Stimulated activated CD8-positive, alpha-beta memory T cell treated with anti-CD3 and anti-CD28 coated beads, Interleukin-15, amount 100 ng/mL, for 48 hours (primary cell): ENCODE measurements around the gene TNFRSF18.

Experiments
- DNase-seq, 2 donors: peaks; one replicate each; pipeline ENCODE4 v3.0.0-alpha.2; 2020; ENCODE audit warnings: low read depth in 2 of 2

The TNFRSF18 gene

DNA sequence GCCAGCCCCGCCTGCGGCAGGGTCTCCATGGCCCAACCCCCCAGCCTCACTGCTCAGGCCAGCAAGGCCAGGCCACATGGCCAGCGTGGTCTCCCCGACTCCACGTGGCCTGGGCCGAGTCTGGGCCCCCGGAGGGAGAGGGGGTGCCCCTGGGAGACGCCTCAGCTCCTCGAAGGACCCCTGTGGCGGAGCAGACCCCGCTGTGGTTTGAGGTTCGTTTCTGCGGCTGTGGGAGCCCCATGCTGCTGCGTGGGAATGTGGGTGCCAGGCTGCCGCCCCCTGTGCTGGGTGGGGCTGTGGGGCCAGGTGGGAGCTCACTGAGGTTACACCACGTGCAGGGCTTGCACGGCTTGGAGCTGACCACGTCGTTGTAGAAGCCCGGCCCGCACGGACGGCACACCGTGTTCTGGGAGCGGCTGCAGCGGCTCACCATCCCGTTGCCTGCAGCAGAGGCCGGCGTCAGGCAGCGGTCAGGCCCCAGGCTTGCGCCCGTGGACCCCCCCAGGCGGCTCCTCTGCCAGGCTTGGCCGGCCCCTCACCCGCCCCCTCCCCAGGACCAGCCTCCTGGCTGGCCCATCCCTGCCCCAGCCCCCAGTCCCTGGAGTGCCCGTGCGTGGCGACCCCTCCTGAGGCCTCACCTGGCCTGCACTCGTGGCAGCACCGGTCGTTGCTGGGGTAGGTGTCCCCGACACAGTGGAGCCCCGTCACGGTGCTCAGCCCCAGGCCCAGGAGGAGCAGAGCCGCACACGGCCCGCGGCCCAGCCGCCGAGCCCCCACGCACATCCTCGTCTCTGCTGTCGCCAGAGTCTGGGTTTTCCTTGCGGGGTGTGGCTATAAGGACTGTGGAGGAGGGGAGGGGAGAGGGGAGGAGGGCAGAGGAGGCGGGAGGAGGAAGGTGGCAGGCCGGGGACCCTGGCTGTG is 7.2 kb upstream of the TNFRSF18 start, which contains the start of gene TNFRSF4:
Gene TNFRSF4 (minus strand): TSS at position 809 of the 921 bp plus-strand sequence. CDS start 26 bp downstream, at position 783.
- peak in 1 of 2 donors; percentile 46 for DNase-seq

DNA sequence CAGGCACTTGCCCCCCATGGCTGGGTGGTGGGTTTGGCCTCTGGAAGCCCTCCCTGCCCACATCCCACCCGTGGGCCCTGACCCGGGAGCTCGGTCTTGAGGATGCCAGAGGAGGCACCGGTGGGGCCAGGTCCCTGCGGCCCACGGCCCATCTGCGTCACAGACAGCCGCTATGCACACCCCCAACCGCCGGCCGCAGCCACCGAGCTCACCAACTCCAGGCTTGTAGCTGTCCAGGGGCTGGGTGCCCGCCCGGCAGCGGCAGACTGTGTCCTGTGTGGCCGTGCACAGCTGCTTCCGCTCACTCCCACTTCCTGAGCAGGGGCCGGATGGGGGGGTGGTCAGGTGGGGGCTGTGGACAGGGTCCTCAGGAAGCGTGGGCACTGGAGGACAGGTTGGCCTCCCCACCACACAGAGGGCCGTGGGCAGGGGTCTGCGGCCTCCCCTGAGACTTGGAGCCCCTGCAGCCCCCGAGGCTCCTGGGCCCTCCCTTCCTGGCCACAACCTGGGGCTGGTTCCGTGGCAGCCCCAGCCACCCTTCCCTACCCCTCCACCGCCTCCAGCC is 6.5 kb upstream of the TNFRSF18 start:
- DNase-seq: peak; percentile 34 to 58

DNA sequence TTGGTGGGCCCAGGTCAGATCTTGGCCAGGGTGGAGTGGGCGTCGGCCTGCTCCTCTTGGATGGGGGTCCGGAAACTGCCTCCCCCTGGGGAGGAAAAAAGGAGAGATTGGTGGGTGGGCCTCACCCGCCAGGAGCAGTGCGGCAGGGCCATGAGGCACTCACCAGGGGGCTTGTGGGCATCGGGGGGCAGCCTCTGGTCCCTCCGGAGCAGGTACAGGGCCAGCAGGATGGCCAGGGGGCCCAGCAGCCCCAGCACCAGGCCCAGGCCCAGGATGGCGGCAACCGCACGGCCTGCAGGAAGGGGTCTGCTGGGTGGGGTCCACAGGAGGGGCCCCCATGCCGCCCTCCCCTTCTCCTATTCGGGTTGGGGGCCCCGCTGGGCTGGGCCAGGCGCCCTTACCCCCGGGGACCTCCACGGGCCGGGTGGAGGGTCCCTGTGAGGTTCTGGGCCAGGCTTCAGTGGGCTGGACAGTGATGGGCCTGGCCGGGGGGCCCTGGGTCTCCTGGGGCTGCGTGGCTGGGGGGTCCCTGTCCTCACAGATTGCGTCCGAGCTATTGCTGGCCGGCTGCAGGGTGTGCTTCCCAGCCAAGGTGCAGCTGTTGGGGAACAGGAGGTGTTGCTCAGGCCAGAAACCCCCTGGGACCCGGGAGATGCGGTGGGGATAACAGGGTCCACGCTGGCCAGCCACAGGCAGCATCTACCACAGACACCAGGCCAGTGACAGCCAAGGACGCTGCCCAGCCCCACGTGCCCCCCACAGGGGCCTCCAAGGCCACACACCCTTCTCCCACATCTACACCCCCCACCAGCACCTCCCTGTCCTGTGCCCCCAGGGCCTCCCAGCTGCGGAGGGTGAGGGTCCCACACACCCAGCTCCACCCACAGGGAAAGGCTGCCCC is 5.4 kb upstream of the TNFRSF18 start:
- DNase-seq: no peak

DNA sequence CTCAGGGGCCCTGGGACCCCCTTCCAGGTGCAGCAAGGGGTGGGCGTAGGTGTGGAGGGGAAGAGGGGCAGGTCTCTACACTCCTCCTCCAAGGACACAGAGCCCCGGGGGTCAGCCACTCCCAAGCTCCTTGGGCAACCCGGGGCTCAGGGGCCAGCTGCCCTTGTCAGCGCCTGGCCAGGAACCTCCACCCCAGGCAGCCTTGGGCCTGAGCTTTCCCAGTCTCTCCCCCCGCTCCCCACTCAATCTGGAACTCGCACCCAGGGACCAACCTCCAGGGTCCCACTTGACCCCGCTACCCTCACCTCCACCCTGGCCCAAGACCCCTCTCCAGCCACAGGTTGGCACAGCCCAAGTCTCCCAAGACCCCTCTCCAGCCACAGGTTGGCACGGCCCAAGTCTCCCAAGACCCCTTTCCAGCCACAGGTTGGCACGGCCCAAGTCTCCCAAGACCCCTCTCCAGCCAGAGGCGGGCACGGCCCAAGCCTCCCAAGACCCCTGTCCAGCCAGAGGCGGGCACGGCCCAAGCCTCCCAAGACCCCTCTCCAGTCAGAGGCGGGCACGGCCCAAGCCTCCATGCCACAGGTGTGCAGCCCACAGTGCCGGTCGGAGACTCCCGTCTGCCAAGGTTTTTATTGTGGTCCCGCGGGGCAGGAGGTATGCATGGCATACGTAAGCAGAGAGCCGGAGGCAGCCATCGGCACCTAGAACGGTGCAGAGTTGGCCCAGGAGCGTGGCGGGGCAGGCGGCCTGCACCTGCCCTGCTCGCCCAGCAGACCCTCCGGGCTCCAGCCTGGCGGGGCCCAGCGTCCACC is 4.5 kb upstream of the TNFRSF18 start:
- DNase-seq: no peak

DNA sequence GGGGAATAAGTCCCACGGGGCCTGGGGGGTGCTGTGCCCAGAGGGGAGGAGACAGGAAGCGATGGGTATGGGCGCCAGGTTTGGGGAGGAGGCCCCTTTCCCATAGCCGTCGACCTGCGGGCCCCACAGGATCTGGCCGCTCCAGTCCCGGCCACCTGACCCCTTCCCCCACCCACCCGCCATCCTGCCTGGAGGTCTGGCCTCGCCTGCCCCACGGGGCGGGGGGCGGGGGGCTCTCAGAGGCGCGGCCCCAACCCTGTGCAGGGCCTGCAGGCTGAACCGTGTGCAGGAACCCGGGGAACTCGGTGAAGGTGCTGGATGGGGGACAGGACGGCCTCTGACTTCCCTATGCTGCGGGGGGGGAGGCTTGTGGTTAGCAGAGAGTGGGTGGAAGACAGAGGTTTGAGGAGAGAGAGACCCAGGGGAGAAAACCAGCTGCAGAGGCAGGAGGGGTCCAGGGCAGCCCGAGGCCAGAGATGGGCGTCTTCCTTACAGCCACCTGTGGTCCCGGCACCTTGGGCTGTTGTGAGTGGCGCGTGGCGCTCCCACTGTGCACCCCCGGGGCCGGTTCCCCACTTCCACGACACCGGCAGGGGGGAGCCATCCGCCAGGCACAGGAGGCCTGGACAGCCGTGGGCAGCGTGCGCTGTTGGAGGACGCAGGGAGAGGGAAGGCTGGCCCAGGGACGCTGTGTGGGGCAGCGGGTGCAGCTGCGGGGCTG is 2.5 kb upstream of the TNFRSF18 start:
- peak; percentile 36 to 49 for DNase-seq

DNA sequence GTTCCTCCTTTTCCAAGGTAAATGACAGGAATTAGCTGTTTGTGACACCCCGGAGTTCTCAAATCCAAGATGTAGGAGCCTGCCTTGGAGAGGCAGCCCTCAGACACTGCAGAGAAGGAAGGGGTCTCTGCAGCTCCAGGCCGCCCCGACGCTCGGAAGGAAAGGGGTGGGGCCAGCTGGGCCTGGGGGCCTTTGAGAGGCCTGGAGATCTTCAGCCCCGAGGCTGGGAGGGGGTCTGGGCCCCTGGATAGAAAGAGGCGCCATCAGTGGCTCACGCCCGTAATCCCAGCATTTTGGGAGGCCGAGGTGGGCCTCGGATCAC is 1.1 kb upstream of the TNFRSF18 start:
- DNase-seq: no peak

DNA sequence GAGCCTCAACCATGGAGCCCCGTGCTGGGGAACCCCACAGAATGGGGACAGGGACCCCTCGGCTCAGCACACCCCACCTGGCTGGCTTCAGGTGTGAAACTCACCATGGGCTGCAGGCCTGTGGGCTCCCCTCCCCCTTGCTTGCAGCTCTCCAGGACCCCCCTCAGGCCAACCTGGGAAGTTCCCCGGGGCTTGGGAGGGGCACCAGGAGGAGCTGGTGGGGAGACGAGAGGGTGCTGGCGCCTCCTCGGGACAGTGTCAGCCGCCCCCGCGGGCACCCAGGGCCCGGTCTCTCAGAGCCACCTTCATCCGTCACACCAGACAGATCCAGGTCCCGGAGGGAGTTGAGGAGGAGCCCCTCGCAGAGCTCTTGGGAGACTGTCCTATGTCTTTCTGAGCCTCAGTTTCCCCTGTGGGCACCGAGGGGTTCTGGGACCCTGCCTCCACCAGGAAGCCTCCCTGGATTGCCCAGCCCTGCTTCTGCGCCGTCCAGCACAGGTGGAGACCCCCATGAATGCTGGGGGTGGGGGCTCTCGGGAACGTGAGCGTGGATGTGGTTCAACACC is 657 bp upstream of the TNFRSF18 start:
- DNase-seq: no peak

DNA sequence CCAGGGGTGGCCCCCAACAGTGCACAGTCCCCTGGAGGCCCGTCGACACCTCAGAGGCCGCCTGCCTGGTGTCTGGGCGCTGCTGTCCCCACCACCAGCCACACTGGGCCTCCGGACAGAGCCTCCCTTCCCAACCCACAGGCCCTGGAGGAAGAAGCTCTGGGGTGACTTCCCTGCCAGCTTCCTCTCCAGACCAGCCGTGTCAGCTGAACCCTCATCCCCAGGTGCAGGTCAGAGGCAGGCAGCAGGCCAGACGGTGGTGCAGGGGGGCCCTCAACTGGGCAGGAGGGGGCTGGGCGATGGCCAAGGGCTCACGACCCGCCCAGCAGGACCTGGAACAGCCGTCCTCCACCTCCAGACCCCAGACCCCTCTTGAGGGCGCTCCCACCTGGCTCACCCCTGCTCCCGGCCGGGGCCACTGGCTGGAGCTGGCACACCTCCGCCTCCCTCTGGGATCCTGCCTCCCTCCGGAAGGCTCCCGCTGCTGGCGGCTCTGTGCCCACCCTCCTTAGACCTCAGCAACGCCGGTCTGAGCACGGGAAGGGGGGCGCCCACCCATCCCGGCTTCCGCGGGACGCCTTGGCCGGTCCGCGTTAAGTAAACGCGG is 520 bp downstream of the TNFRSF18 start:
- DNase-seq: no peak

DNA sequence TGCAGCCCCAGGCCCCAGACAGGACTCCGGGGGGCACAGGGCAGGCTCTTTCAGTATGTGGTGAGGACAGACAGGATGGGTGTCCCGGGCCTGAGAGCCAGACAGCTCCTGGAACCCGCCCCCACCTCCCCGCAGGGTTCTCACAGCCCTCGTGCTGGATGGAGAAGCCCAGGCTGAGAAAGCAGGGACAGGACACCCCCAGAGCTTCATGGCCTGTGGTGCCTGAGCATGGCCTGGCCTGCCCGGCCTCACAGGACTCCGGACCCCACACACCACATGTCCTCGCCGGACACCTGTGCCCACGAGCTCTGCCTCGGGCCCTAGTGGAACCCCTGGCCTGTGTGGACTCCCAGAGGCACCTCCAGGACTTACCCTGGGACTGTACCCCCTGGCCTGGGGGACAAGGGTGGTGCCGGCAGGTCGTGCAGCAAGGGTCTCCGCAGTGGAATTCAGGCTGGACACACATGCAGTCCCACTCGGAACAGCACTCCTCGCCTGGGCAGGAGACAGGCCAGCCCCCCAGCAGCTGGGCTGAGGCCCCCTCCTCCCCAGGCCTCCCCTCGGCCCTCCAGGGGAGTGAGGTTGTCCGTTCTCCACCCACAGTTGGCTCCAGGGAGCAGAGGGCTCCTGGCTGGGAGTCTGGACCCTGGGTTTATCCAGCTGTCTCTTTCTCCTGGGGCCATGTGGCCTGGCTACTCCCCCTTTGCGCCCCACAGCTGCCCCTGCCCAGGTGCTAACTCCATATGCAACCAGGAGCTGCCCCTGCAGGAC is 1.2 kb downstream of the TNFRSF18 start:
- DNase-seq: no peak

DNA sequence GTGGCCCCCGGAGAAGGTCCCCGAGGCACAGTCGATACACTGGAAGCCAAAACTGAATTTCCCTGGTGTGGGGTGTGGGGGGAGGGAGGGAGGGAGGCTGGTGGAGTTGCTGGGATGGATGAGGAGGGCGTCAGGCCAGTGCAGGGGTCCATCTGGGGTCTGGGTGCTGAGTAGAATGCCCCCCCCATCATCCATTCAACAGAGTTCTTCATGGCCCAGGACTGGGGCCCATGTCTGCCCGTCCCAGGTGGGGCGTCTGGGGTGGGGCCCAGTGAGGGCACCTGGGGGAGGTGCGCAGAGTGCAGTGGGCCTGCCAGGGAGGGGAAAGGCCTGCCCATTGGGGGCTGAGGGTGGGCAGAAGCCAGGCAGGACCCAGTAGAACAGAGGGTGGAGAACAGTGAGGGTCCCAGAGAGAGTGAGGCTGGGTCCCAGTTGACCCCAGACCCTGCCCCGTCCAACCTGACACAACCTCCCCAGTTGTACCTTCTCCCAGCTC is 1.9 kb downstream of the TNFRSF18 start:
- DNase-seq: no peak

DNA sequence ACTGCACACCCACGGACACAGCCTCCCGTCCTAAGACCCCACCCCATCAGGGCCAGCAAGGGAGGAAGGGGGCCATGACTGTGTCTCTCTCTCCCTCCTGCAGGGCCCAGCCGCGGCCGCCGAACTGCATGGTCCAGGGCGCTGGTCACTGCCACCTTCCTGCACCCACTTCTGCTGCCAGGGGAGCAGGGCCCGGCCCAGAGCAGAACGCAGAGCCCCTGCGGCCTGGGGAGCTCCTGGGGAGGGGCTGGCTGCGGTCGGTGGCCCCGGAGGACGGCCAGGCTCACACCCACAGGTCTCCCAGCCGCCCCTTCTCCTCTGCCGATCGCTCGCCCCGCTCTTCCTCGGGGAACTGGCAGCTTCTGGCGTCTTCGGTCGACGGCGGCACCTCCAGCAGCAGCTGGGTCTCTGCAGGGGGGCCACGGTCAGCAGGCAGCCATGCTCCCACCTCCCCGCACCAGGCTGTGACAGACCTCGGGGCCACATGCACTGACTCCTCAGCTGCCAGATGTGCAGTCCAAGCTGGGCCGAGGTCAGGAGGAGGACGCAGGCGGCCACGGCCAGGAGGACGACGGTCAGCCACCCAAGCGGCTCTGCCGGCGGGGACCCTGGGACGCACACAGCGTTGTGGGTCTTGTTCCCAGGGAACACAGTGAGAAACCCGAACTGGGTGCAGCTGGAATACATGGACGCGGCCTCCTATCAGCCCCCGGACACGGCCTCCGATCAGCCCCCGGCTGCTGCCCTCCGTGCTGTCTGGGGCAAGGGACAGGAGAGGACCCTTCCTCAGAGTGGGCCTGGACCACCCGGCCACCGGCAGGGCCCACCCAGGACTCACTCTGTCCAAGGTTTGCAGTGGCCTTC is 2.6 kb downstream of the TNFRSF18 start:
- no peak for DNase-seq

DNA sequence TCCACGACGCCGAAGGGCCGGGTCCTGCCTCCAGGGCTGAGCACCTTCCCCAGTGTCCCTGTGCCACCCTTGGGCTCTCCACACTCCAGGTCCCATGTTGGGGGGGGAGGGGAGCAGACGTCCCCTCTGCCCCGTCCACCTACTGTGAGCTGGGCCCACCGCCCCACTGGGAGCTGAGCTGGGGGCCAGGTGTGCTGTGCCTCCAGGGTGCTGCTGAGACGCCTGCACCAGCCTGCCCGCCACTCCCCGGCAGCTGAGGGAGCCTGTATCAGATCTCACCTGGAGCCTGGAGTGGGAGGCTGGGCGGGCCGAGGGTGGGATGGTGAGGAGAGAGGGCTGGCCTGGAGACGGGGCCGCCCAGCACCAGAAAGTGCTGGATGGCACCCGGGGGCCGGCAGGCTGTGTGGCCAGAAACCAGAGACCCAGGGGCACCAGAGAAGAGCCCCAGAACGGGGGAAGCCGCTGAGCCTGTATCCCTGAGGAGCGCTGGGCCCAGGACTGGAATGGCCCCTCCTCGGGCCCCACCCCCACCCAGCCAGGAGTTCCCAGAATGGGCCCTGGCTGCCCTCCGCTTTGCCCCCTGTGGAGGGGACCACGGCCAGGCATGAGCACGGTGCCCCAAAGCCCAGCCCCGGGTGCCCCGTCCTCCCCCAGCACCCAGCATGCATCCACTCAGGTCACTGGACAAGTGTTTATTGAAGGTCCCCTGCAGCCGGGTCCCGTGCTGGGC is 3.4 kb downstream of the TNFRSF18 start:
- no peak for DNase-seq

DNA sequence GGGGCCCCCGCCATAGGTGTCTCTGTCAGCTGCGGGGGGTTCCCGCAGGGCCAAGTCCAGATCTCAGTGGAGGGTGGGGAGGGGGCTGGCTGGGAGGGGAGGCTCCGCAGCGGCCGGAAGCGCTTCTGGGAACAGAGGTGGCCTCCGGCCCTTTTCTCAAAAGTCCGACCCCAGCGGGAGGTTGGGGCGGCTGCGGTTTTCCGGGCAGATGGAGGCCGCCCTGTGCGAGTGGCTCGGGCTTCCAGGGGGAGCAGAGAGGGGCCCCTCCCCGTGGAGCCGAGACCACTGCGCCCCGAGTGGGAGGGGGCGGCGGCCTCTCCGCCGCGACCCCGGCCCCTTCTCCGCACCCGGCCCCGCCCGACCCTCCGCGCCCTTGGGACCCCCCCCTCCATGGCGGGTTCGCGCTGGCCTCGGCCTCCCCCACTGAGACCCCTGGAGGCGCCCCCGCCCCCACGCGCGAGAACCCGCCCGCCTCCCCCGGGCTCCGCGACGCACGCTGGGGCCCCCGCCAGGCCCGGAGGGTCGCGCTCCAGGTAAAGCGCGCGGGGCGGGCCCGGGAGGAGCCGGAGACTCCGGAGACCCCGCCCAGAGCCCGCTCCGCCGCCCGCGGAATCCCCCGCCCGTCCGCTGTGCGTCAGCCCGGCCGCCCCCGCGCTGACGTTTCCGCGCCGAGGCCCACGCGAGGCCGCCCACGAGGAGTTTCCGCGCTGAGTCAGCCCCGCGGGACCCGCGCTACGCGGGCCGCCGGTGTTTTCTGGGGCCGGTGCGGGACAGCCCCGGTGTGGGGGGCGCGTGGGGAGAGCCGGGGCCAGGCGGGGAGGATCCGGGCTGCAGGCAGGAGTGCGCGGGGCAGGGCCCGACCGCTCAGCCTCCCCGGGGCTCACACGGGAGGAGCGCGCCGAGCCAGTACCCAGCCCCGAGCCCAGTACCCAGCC is 5.2 kb downstream of the TNFRSF18 start:
- DNase-seq: peak; percentile 84 to 85

DNA sequence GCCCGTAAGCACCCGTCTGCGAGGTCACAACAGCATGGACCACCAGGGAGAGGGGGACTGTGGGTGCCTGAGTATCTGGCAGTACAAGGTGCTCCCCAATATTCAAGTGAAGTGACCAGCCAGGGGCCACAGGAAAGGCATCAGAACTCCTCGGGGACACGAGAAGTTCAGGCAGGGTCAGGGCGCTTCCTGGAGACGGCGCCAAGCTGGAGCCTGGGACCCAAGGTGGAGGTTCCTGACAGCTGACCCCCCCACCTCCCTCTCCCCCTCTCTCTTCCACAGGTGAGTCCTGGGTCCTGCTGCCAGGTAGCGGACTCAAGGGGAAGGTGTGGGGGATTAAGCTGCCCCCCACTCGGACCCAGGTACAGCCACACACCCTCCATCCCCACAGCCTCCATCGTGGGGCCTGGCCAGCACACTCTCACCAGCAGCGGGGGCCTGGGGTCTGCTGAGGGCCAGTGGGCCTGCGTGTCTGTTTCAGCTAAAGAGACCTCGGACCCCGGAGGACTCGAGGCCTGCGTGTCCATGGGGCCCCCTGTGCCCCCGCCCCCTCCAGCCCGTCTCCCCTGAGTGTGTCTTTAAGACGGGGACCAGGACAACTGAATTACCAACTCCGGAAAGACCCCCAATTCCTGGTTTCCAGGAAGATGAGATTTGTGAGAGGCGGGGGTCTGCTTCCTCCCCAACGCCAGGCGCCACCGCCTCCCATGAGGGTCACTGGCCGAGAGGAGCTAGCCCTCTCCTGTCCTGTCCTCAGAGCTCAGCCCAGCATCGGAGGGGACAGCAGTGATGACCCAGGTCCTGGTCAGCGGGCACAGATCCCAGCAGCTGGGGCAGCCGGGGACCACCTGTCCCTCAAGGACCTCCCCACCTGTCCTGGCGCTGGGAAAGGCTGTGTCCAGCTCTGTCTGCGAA is 6.2 kb downstream of the TNFRSF18 start:
- DNase-seq: no peak
